Measurements from ENCODE around the gene PWWP2A.

DNA sequence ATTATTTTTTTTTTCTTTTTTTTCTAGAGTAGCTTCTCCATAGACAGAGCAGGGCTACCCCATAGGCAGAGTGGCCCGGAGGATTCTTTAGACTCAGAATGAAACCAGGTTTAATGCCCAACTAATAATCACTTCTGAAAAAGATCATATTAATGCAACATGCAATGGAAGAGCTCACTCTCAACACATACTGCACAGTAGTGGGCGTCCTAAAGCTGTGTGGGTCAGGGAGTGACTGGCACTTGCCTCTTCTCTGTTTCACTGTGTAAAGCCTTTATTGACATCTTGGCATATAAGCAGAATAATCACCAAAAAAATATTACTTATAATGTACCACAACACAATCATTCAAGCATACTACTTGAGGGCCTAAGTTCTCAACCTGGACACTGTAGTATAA is 11.1 kb downstream of the PWWP2A start:
- no peak for TF ChIP-seq EZH2 (IDR thresholded peaks at IDR 0.05; ENCODE audit: borderline replicate concordance, low read length)
- TF ChIP-seq, protein P1, sequence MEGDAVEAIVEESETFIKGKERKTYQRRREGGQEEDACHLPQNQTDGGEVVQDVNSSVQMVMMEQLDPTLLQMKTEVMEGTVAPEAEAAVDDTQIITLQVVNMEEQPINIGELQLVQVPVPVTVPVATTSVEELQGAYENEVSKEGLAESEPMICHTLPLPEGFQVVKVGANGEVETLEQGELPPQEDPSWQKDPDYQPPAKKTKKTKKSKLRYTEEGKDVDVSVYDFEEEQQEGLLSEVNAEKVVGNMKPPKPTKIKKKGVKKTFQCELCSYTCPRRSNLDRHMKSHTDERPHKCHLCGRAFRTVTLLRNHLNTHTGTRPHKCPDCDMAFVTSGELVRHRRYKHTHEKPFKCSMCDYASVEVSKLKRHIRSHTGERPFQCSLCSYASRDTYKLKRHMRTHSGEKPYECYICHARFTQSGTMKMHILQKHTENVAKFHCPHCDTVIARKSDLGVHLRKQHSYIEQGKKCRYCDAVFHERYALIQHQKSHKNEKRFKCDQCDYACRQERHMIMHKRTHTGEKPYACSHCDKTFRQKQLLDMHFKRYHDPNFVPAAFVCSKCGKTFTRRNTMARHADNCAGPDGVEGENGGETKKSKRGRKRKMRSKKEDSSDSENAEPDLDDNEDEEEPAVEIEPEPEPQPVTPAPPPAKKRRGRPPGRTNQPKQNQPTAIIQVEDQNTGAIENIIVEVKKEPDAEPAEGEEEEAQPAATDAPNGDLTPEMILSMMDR (conservative IDR thresholded peaks at IDR 0.05 in 1 of 2, IDR thresholded peaks at IDR 0.05 in 1 of 2; ENCODE audit: extremely low read depth in 1 of 2, insufficient read depth in 1 of 2, low read depth in 1 of 2, low read length in 2 of 2), result no peak

All from mammary epithelial cell (primary cell).